OCI-M2 (cell line): ENCODE data around the gene NMRK1.

ENCODE experiments used
- DNase-seq: peaks from one replicate; lab custom pipeline; 2025; ENCODE audit not compliant: unreplicated experiment; lab: John Stamatoyannopoulos, UW

NMRK1 gene

DNA sequence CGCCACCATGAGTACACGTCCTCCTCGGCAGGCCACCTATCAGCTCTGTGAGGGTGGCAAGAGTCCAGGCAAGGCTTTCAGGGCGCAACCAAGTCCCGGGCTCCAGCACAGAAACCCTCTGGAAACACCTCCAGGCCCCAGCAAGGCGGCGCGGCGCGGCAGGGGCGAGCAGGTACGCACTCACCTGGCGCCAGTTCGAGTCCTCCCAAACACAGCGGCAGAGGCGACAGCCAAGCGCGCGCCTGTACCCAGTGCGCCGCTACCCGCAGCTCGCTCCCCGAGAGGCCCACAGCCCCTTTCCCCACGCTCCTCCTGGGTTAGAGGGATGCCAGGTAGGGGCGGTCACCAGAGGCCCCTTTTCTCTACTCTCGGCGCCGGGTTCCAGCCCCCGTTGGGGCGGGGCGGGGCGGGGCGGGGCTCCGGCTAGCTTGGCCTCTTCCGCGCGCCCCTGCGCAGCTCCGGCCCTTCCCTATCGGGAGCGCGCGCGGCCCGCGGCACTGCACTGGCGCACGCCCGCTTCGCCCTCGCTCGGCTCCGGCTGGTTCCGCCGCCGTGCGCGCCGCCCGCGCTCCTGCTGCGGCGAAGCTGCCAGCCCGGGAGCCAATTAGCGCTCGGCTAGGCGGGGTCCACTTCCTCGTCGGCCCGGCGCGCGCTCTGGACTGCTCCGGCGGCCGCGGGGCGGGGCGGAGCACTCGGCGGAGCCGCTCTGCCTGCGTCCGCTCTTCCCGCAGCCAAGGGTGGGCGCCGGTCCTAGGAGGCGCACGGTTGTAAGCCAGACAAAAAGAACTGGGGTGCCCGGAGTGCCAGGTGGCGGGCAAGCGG lies at the start of gene NMRK1, which contains the start of gene OSTF1:
TSS of gene NMRK1 (minus strand) at position 332 of the 822 bp plus-strand sequence. CDS start 5,040 bp downstream, outside the sequence.
TSS of gene OSTF1 (plus strand) at position 691 of the 822 bp plus-strand sequence. CDS start 179 bp downstream, outside the sequence.
- DNase-seq, result peak; percentile 33

DNA sequence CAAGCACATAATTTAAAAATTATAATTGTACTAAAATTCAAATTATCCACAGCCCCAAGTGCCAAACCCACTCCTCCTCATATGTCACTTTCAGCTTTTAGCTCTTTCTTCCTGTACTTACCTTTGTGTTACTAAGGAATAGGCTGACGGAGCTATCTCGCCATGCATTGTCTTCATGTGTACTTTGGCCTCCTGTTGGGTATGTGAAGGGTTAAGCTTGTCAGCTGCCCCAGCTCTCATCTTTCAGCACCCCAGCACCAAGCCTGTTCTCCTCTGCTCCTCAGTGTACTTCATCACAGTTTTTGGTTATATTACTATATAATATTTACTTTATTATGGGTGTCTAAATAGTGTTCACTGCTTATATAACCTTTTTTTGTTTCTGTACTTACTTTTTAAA lies 46.5 kb upstream of the NMRK1 start:
- DNase-seq, result no peak

DNA sequence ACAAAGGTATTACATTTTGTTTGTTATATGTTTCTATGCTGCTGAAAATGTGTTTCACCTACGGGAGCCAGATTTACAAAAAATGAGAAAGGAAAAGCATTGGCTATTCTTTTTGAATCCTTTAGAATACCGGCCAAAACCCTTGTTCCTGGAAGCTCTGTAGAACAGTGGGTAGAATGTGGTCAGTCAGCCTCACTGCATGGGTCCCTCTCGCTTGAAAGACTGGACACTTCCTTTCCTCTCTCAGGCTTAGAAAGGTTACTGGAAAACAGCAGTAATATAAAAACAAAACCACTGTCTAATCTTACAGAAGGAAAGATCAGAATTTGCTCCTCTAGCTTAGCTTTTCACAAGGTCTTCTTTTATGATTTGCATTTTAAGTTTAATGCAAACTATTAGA lies 45.4 kb upstream of the NMRK1 start:
- no peak for DNase-seq

DNA sequence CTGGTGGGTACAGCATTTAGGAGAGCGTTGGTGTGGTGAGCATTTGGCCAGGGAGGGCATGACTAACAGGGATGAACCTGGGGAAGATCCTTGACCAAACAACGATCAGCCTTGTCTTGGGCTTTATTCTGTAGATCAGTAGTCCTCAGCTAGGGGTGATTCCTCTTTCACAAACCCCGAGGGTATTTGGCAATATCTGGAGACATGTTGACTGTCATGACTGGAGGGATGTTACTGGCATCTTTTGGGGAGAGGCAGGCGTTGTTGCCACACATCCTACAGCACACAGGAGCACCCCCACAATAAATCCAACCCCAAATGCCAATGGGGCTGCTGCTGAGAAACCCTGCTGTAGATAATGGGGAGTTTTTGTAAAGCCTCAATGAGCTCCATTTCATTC lies 44.3 kb upstream of the NMRK1 start:
- no peak for DNase-seq

DNA sequence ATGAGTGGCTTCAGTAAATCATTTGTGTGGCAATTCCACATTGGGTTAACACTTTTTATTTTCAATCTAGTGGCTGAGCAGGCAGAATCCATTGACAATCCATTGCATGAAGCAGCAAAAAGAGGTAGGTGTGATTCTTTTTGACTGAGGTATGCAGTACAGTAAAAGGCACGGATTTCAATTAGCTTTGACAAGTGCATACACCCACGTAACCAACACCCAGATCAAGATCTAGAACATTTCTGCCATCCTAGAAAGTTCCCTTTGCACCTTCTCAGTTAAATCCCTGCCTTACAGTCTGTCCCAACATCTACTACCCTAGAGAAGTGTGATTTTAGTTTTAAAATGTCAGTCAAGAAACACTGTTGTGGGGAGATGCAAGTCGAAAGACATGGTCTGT lies 43.7 kb upstream of the NMRK1 start:
- DNase-seq, result no peak

- no peak for DNase-seq
Observed at GRCh38 chr9:75130621-75131230, 42.8 kb upstream of the NMRK1 start.

GRCh38 chr9:75130172-75130571 lies 42.2 kb upstream of the NMRK1 start:
- DNase-seq, result no peak

DNA sequence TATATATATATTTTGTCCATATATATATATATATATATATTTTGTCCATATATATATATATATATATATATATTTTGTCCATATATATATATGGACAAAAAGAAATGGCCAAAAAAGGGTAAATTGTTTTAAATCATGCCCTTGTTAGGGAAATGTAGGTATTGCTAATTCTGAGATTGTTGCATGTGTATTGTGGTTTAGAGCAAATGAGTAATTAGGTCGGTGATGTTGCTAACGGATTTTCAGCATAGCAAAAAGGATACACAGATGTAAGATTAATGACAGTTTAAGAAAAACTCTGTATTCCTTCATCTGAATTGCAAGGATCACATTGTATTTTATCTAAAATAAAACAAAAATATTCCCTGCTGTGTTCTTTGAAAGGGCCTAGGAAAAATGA lies 40.6 kb upstream of the NMRK1 start:
- no peak for DNase-seq

DNA sequence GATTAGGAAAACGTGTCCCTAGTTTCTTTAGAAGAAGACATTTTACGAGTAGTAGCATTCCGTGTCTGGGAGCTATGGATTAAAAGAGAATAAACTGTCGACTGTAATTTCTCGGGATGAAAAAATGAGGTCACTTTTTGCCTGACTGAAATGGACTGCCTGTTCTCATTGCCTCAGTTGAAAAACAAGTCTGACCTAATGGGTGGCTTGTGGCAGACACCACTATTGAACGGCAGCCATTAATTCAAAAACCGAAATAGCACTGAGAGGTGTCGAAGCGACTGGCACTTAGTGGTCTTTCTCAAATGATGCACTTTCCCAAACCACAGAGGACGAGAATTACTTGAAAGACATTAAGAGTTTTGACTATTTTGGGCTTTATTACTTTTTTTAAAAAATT lies 35.7 kb upstream of the NMRK1 start:
- no peak for DNase-seq

DNA sequence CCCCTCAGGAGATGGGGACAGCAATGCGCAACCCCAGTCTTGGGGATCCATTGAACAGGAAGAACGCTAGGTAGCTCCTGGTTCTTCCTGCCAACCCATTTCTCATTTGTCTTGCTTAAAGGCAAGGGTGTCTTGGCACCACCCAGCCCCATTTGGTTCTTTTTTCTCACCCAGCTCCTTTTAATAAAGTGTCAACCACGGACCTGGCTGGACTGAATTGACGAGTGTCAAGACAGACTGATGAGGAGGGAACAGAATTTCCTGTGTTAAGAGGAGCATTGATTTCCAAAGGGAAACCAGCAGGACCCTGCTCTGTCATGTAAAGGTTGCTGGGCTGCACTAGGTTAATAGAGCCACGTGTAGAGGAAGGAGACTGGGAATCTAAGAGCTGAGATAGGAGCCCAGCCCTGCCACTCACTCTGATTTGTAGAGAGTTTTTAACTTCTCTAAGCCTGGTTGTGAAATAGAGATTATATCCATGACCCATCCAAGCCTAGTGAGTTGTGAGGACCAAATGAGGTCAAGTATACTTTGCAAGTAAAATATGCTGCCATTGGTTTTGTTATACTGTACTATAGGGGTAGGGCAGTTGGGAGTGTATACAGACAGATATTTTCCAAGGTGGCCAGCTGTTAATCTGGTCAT lies 34.1 kb upstream of the NMRK1 start:
- DNase-seq, result no peak

- no peak for DNase-seq
Observed at GRCh38 chr9:75120686-75121085, 32.7 kb upstream of the NMRK1 start.

DNA sequence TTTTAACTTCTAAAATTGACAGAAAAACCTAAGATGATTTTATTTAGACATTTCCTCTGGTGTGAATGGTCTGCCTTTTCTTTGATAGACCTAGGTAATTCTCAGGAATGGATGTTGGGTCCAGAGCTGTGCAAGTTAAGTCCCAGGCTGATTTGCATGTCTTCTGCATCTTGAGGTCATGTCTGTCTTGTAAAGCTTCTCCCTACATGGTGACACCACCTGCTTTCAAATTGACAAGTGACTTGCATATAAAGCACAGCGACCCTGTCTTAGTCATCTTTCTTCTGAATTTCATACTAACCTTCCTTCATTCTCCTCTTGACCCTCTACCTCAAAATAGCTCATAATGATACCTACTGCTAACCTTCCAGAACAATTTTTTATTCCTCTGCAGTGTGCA lies 29.6 kb upstream of the NMRK1 start:
- no peak for DNase-seq

DNA sequence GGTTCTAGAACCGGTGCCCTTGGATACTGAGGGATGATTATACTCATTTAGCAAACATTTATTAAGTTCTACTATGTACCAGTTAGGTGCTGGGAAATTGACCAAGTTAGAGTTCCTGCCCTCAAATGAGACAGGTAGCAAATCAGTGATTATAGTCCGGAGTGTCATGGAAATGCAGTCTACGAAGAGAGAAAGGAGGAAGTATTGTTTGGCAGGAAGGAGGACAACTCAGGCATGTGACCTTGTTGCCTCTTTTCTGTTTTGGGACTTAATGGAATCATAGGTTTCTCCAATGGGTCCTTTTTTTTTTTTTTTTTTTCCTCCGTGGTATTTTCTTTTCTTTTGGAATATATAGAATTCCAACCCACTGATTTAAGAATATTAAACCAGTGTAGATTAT lies 28.4 kb upstream of the NMRK1 start:
- DNase-seq, result no peak

GRCh38 chr9:75112789-75113188 lies 24.8 kb upstream of the NMRK1 start:
- DNase-seq, result no peak

- DNase-seq, result no peak
Observed at GRCh38 chr9:75111019-75111622, 23.2 kb upstream of the NMRK1 start.

GRCh38 chr9:75109210-75109839 lies 21.4 kb upstream of the NMRK1 start:
- DNase-seq, result no peak

DNA sequence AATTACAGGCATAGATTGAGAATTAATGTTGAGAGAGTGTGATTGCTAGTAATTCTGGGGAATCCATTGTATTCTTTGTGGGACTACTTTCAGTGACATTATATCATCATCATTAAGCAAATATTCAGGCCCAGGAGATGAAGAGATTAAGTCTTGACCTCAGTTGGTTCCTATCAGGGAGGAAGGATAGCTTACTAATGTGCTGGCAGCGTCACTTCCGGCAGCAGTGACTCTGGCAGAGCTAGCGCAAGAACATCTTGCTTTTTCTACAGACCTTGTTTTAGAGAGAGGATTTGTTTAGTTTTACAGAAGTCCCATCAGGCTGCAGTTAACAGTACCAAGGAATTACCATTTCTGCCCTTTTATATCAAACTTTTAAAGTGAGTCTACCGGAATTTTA lies 20.6 kb upstream of the NMRK1 start:
- no peak for DNase-seq

DNA sequence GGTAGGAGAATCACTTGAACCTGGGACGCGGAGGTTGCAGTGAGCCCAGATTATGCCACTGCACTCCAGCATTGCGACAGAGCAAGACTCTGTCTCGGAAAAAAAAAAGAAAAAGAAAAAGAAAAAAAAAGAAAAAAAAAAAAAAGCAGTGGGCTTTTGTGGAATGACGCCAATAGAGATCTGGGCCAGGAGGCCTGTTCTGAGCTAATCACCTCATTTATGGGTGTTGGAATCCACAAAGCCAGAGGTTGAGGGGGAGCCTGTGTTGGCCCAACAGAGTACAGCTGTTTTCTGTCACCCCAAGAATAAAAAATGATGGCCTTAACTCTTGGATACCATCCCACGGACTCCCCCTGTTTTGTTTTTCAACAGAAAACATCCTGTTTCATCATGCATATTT lies 18.9 kb upstream of the NMRK1 start:
- no peak for DNase-seq

- DNase-seq, result no peak
Observed at GRCh38 chr9:75105841-75106240, 17.9 kb upstream of the NMRK1 start.

DNA sequence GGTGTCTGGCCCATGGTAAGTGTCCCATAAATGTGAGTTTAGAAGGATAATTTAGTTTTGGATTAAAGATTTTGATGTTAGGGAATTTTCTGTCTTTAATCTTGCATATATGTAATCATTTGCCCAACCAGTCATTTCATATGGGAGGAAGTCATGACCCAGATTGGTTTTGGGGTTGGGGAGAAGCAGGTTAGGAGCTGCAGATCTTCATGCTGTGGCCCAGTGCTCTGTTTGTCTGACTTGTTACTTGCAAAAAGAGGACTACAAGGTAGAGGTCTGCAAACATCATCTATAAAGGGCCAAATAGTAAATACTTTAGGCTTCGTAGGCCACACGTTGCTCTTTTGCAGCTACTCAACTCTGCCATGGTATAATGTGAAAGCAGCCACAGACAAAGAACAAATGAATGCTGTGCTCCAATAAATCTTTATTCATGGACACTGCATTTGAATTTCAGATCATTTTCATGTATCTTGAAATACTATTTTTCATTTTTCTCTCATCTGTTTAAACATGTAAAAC lies 17.1 kb upstream of the NMRK1 start:
- no peak for DNase-seq

GRCh38 chr9:75104607-75105006 lies 16.7 kb upstream of the NMRK1 start:
- DNase-seq, result no peak
